Activated CD4-positive, alpha-beta T cell treated with anti-CD3 and anti-CD28 coated beads for 48 hours (primary cell): ENCODE results near the gene DNAH17.
A peak's percentile ranks its signal among the peaks of the same experiment; 100 is the strongest.

Source experiments
- DNase-seq: peaks from one replicate; pipeline ENCODE4 v3.0.0-alpha.2; 2020

The DNAH17 gene

DNA sequence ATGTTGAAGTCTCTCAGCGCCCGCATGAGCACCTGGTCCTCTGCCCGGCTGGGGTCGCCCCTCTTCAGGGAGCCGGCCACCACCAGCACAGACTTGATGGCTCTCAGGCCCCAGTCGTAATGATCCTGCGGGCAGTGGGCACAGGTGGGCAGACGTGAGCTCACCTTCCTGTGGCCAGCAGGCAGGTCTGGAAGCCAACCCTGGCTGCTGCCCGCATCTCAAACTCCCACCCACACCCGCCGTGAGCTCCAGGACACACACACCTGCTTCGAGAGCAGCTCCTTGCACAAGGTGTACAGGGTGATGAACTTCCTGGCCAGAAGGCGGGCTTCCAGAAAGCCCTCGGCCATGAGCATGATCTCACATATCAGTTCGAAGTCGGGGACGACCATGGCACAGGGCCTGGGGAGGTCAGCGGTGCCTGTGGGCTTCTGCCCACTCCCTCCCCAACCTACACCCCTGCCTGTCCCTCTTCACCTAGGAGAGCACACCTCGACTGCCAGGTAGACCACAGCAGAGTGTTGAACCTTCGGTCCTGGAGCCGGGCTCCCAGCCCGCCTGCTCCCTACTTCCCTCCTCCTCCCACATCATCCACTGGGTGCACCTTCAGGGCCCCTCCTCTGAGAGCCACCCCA is 82.4 kb downstream of the DNAH17 start:
- no peak for DNase-seq

GRCh38 chr17:78493853-78494695 is 83.1 kb downstream of the DNAH17 start:
- no peak for DNase-seq

- no peak for DNase-seq
Observed at GRCh38 chr17:78493450-78493849, 83.7 kb downstream of the DNAH17 start.

DNA sequence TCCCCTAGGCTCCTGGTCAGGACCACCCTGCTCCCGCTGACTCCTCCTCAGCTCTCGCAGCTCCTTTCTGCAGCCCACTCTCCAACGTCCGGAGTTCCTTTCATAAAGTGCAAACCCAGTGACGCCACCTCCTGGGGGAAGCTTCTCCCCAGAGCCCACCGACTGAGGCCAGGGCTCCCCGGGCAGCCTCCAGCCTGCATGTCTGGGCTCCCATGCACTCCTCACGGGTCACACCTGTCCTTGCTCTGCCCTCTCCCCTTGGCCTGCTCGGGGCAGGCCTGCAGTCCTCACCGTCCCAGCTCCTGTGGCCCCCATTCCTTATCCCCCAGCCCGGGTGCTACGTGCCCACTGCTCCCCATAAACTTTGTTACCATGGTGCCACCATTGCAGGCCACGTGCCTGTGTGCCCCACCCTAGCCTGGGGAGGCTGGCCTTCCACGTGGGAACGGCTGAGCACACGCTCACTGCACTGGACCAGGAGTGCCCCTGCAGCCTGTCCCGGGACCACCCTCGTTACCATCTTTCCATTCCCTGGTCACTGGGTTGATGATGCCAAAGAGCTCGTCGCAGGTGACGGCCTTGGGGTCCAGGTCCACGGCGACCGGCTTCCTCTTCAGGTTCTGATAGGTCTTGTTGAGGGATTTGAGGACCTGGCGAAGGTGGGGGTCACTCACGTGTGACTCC is 84.9 kb downstream of the DNAH17 start:
- no peak for DNase-seq

GRCh38 chr17:78491236-78492115 is 85.7 kb downstream of the DNAH17 start:
- DNase-seq = no peak

- DNase-seq = no peak
Observed at GRCh38 chr17:78490673-78491072, 86.5 kb downstream of the DNAH17 start.

DNA sequence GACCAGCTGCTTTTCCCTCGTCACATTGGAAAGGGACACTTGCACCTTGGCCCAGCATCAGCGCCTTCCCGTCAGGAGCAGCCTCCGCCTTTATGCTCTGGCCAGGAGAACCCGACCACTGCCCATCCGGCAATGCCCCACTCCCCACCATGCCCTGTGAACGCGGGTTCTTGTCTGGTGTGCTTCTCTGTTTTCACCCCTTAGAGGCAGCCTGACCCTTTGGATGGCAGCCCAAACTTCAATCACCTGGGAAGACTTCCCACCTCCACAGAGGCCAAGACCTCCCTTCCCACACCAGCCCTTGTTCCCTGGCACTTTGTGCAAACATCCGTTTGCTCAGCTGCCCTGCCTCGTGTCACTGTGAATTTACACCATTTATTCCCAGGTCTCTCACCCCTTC is 87.0 kb downstream of the DNAH17 start:
- DNase-seq = no peak

DNA sequence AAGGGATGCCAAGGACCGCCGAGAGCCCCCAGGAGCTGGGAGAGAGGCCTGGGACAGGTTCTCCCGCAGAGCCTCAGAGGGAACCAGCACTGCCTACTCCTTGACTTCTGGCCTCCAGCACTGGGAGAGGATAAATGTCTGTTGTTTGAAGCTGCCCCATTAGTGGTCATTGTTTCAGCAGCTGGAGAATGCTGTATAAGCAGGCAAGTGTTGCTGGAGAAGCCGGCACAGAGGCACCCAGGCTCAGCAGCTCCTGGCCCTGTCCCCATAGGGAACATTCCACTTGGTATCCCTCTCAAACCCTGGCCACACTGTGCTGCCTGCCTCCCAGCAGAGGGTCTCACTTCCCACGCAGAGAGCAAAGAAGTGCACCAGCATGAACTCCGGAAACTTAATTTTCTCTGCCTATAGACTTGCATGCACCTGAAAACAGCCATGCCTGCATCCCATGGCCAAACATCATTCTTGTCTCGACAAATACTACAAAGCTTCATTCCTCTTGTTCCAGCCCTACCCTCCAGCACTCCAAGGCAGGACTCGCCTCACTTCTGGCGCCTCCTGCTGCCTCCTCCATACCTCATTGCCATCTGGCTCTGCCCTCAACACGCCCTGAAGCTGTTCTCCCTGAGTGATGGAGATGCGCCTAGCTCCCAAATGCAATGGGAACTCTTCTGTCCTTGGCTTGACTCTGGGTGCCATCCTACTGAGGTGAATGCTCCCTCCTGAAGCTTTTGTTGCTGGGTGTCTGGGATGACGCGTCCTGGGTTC is 88.1 kb downstream of the DNAH17 start:
- DNase-seq = no peak

GRCh38 chr17:78488156-78488555 is 89.0 kb downstream of the DNAH17 start:
- no peak for DNase-seq

- no peak for DNase-seq
Observed at GRCh38 chr17:78486946-78487680, 90.1 kb downstream of the DNAH17 start.

DNA sequence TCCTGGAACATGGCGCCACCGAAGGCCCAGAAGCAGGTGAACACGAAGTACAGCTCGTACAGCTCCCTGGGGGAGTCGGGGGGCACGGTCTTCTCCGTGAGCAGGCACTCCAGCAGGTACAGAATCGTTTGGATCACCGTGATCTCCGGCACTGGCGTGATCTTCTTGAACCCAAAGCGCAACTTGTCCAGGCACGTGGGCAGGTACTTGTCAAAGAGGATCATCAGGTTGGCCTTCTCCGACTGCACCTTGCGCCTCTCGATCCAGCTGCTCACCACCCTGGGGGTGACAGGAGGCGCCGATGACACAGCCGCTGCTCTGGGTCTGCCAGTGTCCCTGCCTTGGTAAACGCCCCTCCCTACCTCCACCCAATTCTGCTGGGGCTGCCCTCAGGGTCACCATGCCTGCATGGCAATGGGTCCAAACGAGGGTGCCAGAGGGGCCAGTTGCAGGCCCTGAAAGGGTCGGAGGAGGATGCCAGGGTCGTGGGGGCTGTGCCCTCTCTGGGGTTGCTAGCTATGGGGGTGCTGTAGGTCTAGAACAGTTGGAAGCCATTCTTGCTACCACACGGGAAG is 90.9 kb downstream of the DNAH17 start:
- no peak for DNase-seq

DNA sequence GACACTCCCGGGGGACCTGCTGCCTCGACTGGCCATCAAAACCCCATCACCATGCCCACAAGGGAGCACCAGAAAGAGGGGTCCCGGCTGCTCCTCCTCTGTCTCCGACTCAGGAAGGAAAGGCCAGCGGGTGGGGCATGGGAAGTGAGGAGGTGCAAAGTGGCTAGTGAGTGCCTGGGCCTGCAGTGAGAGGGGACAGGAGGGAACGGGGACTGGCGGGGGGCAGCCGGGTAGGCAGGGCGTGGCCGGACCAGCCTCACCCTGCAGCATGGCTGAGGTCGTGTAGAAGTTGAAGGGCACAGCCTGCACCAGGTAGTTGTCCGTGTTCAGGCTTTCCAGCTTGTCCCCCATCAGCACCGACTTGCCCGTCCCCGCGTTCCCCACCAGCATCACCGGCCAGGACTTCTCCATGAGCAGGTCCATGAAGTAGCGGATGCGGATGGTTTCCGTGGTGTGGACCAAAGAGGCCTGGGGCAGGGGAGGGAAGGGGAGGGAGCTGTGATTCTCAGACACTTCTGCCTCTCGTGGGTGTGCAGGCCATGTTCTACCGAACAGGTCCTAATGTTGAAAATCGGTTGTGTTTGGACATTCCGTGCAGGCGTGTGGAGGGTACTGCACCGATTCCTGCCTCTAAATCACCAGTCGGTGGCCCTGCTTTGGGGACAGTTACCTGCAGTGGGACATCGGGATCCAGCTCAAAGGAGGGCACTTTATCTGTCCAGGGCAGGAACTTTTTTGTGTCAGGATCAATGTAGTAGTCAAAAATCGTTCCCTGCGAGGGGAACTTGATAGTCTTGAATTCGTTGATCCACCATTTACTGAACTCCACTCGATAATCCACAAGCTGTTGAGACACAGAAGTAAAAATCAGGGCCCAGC is 91.7 kb downstream of the DNAH17 start:
- no peak for DNase-seq

GRCh38 chr17:78484271-78485246 is 92.6 kb downstream of the DNAH17 start:
- peak; percentile 73 for DNase-seq

GRCh38 chr17:78479369-78479768 is 97.8 kb downstream of the DNAH17 start:
- DNase-seq = no peak

- no peak for DNase-seq
Observed at GRCh38 chr17:78478757-78479297, 98.4 kb downstream of the DNAH17 start.

- no peak for DNase-seq
Observed at GRCh38 chr17:78477913-78478756, 99.1 kb downstream of the DNAH17 start.

GRCh38 chr17:78476973-78477372 is 100.2 kb downstream of the DNAH17 start:
- DNase-seq = no peak
